Thoracic aorta endothelial cell (primary cell): Measurements from ENCODE around the gene FOXS1. TPM values are rescaled to one million over a fixed set of nuclear protein-coding genes. Genes with fewer than 3 reads are reported as not detected.

ENCODE experiments used
- small RNA-seq: library from RNA; depleted of rRNA; stranded (forward); fragments of <200 nt; gene quantifications from one replicate; pipeline ENCODE3, GENCODE V24; 2012
- total RNA-seq: library from RNA; depleted of rRNA; stranded (reverse); fragments of >200 nt; gene quantifications from 2 replicates; pipeline ENCODE4 v1.2.3, GENCODE V29; 2012

Gene FOXS1
- not detected in 2 replicates for total RNA-seq

GRCh38 chr20:31845300-31845863 is at the start of gene FOXS1:
TSS of gene FOXS1 (minus strand) at chr20:31845604. CDS start at chr20:31845542, 62 bp downstream.

GRCh38 chr20:31869942-31870725 is 24.7 kb upstream of the FOXS1 start, which contains the start of the genes DUSP15 and TTLL9:
TSS of gene DUSP15 (minus strand) at chr20:31870527. CDS start at chr20:31870337, 190 bp downstream.
TSS of gene TTLL9 (plus strand) at chr20:31870634. CDS start at chr20:31871127, 493 bp downstream.

GRCh38 chr20:31819083-31819784 is 26.2 kb downstream of the FOXS1 start, which contains the start of gene MYLK2:
TSS of gene MYLK2 (plus strand) at chr20:31819356. CDS start at chr20:31819581, 225 bp downstream.

Small RNA genes lying within 50 kb of the gene (small RNA-seq; reads per million reads assigned to genes)
- not detected for gene AL160175.1

Other genes starting within 250 kb of the FOXS1 start
- gene ID1, start 240.3 kb downstream of the FOXS1 start, total RNA-seq = 151 and 204 TPM in 2 replicates
- gene COX4I2, start 207.7 kb downstream of the FOXS1 start, total RNA-seq = not detected in 2 replicates
- gene BCL2L1, start 122.7 kb downstream of the FOXS1 start, total RNA-seq = 172 and 212 TPM in 2 replicates
- 120 and 177 TPM in 2 replicates for gene TPX2, start 106.3 kb downstream of the FOXS1 start, total RNA-seq
- gene MYLK2, start 26.2 kb downstream of the FOXS1 start, total RNA-seq = 0.29 and 0.40 TPM in 2 replicates
- 0.43 TPM in 1 of 2 replicates, not detected in the other for gene DUSP15, start 24.9 kb upstream of the FOXS1 start, total RNA-seq
- not detected in 2 replicates for gene TTLL9, start 25.0 kb upstream of the FOXS1 start, total RNA-seq
- 3.8 and 4.7 TPM in 2 replicates for gene PDRG1, start 106.4 kb upstream of the FOXS1 start, total RNA-seq
- gene XKR7, start 122.5 kb upstream of the FOXS1 start, total RNA-seq = not detected in 2 replicates
- gene CCM2L, start 164.8 kb upstream of the FOXS1 start, total RNA-seq = 5.5 and 10.0 TPM in 2 replicates
- gene HCK, start 206.6 kb upstream of the FOXS1 start, total RNA-seq = not detected in 2 replicates